Colonic mucosa (tissue), 4 donors: Measurements from ENCODE around the gene INMT. TPM values are rescaled to one million over a fixed set of nuclear protein-coding genes. Genes with fewer than 3 reads are reported as not detected.

Experiments used
- DNase-seq: peaks from one replicate; pipeline ENCODE4 v3.0.0-alpha.2; 2020
- H3K27ac ChIP-seq: fragments of 200-600 bp; one replicate; pipeline ENCODE4 v1.8.0; 2021
- H3K27me3 ChIP-seq: fragments of 200-600 bp; one replicate; pipeline ENCODE4 v1.8.0; 2021
- H3K36me3 ChIP-seq: fragments of 200-600 bp; one replicate; pipeline ENCODE4 v1.8.0; 2021
- H3K4me1 ChIP-seq: fragments of 200-600 bp; one replicate; pipeline ENCODE4 v1.8.0; 2021; ENCODE audit warnings: mild to moderate bottlenecking
- H3K4me3 ChIP-seq: fragments of 200-600 bp; one replicate; pipeline ENCODE4 v1.8.0; 2021
- H3K9ac ChIP-seq, 2 donors: one replicate each; pipeline ENCODE4 v1.7.0; 2013; ENCODE audit warnings: control low read depth in 2 of 2, low read depth in 2 of 2, low read length in 2 of 2
- H3K9me3 ChIP-seq: fragments of 200-600 bp; one replicate; pipeline ENCODE4 v1.8.0; 2021
- CTCF ChIP-seq: fragments of 200-600 bp; IDR thresholded peaks from one replicate; pipeline ENCODE4 v1.8.0; 2022; ENCODE audit warnings: antibody characterized with exemption, mild to moderate bottlenecking
- intact Hi-C: fragments of 100-400 bp; cut with DNase I; formaldehyde crosslinking; loops from one replicate; pipeline ENCODE4 v1.14.1; 2022
- total RNA-seq, 2 donors: library from RNA; stranded (reverse); fragmentation: NEBNext Ultra II Directional in 1 of 2; extraction: Animal tissue kit (Norgen Biotek cat#: 25700) in 1 of 2; gene quantifications; one replicate each; pipeline ENCODE4 v1.2.1, GENCODE V29; 2021
- donor health status: healthy.
- donor health status: DM: no; HTN: no; CAD: no.
- donor health status: DM: no; HTN: no; CAD: no.

The INMT gene
- total RNA-seq, 2 donors from 2014 or later: 2.3 to 6.0 TPM

- no peaks in the 10 kb centered on the region for H3K27me3 ChIP-seq
- no peak overlapping the region for H3K9ac ChIP-seq
- no peaks in the 10 kb centered on the region for H3K4me1 ChIP-seq
- H3K36me3 ChIP-seq: no peaks in the 10 kb centered on the region
- no peak for TF ChIP-seq CTCF
- intact Hi-C loops: no loop called here
- H3K9me3 ChIP-seq: no peaks in the 10 kb centered on the region
- DNase-seq: peak; percentile 70
- peak overlapping the region; percentile 51 for H3K27ac ChIP-seq
- no peak overlapping the region for H3K4me3 ChIP-seq
Observed at GRCh38 chr7:30750683-30751650, 968 bp upstream of the INMT start.

- intact Hi-C loops: no loop called here
- no peaks in the 10 kb centered on the region for H3K27me3 ChIP-seq
- H3K9ac ChIP-seq: peak overlapping the region in 1 of 2 donors; percentile 5
- H3K4me1 ChIP-seq: no peaks in the 10 kb centered on the region
- no peaks in the 10 kb centered on the region for H3K36me3 ChIP-seq
- no peak overlapping the region for H3K4me3 ChIP-seq
- no peak for DNase-seq
- H3K9me3 ChIP-seq: no peaks in the 10 kb centered on the region
- TF ChIP-seq CTCF: no peak
- H3K27ac ChIP-seq: peak overlapping the region; percentile 51
Observed at GRCh38 chr7:30752484-30752883, 549 bp downstream of the INMT start.

GRCh38 chr7:30752979-30753378 is 1.0 kb downstream of the INMT start:
- Histone ChIP-seq H3K9ac (peak overlapping the region in 1 of 2 donors; percentile 5), H3K9me3 (no peaks in the 10 kb centered on the region), H3K27ac (no peak overlapping the region), H3K4me3 (no peak overlapping the region), H3K27me3 (no peaks in the 10 kb centered on the region), H3K36me3 (no peaks in the 10 kb centered on the region), H3K4me1 (no peaks in the 10 kb centered on the region)
- TF ChIP-seq CTCF: no peak
- intact Hi-C loops: no loop called here
- peak; percentile 53 for DNase-seq

GRCh38 chr7:30754315-30754877 is 2.5 kb downstream of the INMT start:
- TF ChIP-seq CTCF: no peak
- no peak overlapping the region for H3K27ac ChIP-seq
- H3K36me3 ChIP-seq: no peaks in the 10 kb centered on the region
- H3K4me1 ChIP-seq: no peaks in the 10 kb centered on the region
- no peak overlapping the region for H3K9ac ChIP-seq
- intact Hi-C loops: no loop called here
- H3K9me3 ChIP-seq: no peaks in the 10 kb centered on the region
- no peaks in the 10 kb centered on the region for H3K27me3 ChIP-seq
- DNase-seq: no peak
- H3K4me3 ChIP-seq: no peak overlapping the region

GRCh38 chr7:30755384-30756154 is 3.6 kb downstream of the INMT start:
- no peak for DNase-seq
- no peaks in the 10 kb centered on the region for H3K4me1 ChIP-seq
- H3K27me3 ChIP-seq: no peaks in the 10 kb centered on the region
- no peaks in the 10 kb centered on the region for H3K36me3 ChIP-seq
- no peaks in the 10 kb centered on the region for H3K9me3 ChIP-seq
- H3K4me3 ChIP-seq: no peak overlapping the region
- H3K27ac ChIP-seq: no peak overlapping the region
- intact Hi-C loops: no loop called here
- TF ChIP-seq CTCF: no peak
- H3K9ac ChIP-seq: no peak overlapping the region
